Measurements from ENCODE around the gene RBM38.

GRCh38 chr20:57443349-57444265, 52.4 kb downstream of the RBM38 start:
- TF ChIP-seq EZH2 (IDR thresholded peaks at IDR 0.05) (no peak), POLR2AphosphoS5 (IDR thresholded peaks at IDR 0.05; ENCODE audit: borderline replicate concordance, low read depth, low read length) (no peak)

All from SK-N-MC (cell line).